DOHH2 (cell line): Measurements from ENCODE around the gene FGFBP1.

Experiments
- CTCF ChIP-seq: fragments of 200-600 bp; sonication (generic); IDR thresholded peaks from one replicate; pipeline ENCODE4 v1.5.1; 2014; ENCODE audit warnings: antibody characterized with exemption, mild to moderate bottlenecking, low read depth, low read length; ENCODE audit not compliant: poor library complexity, severe bottlenecking
- EZH2phosphoT487 ChIP-seq: fragments of 200-600 bp; sonication (generic); IDR thresholded peaks from 2 replicates; pipeline ENCODE4 v1.6.1; 2017; ENCODE audit warnings: borderline replicate concordance, mild to moderate bottlenecking, antibody characterized with exemption, low read length, moderate library complexity, mixed read lengths

GRCh38 chr4:15926486-15926885 lies 12.1 kb downstream of the FGFBP1 start:
- TF ChIP-seq CTCF (no peak), EZH2phosphoT487 (no peak)
